Choroid plexus epithelial cell (primary cell): Measurements from ENCODE around the gene GJA3.
A peak's percentile ranks its signal among the peaks of the same experiment; 100 is the strongest.

Experiments
- DNase-seq: peaks from one replicate; pipeline ENCODE4 v3.0.0-alpha.2; 2010; ENCODE audit warnings: low read depth
- H3K4me3 ChIP-seq: 2 replicates; pipeline ENCODE4 v1.5.1; 2011; ENCODE audit warnings: low read depth, mild to moderate bottlenecking, control low read depth, low read length, moderate library complexity
- TF ChIP-seq, protein P1 (sequence below): conservative IDR thresholded peaks from 2 replicates; pipeline ENCODE4 v1.5.1; 2011; ENCODE audit warnings: low read depth, mild to moderate bottlenecking, control low read depth, inconsistent platforms, low read length, moderate library complexity

The GJA3 gene

GRCh38 chr13:20105161-20105689 lies 55.6 kb downstream of the GJA3 start:
- DNase-seq = no peak
- no peak overlapping the region for H3K4me3 ChIP-seq
- TF ChIP-seq, protein P1, sequence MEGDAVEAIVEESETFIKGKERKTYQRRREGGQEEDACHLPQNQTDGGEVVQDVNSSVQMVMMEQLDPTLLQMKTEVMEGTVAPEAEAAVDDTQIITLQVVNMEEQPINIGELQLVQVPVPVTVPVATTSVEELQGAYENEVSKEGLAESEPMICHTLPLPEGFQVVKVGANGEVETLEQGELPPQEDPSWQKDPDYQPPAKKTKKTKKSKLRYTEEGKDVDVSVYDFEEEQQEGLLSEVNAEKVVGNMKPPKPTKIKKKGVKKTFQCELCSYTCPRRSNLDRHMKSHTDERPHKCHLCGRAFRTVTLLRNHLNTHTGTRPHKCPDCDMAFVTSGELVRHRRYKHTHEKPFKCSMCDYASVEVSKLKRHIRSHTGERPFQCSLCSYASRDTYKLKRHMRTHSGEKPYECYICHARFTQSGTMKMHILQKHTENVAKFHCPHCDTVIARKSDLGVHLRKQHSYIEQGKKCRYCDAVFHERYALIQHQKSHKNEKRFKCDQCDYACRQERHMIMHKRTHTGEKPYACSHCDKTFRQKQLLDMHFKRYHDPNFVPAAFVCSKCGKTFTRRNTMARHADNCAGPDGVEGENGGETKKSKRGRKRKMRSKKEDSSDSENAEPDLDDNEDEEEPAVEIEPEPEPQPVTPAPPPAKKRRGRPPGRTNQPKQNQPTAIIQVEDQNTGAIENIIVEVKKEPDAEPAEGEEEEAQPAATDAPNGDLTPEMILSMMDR = no peak

GRCh38 chr13:20102525-20103180 lies 58.2 kb downstream of the GJA3 start:
- TF ChIP-seq, protein P1 = no peak
- no peak overlapping the region for H3K4me3 ChIP-seq
- DNase-seq = no peak

- TF ChIP-seq, protein P1 = no peak
- no peak for DNase-seq
- H3K4me3 ChIP-seq = no peak overlapping the region
Measured at GRCh38 chr13:20101467-20102316, 59.2 kb downstream of the GJA3 start.

GRCh38 chr13:20099319-20099718 lies 61.5 kb downstream of the GJA3 start:
- TF ChIP-seq, protein P1 = no peak
- no peak overlapping the region for H3K4me3 ChIP-seq
- DNase-seq = no peak

- no peak for DNase-seq
Measured at GRCh38 chr13:20093951-20094350, 66.9 kb downstream of the GJA3 start.

GRCh38 chr13:20090349-20090748 lies 70.5 kb downstream of the GJA3 start:
- no peak for DNase-seq
- no peak overlapping the region for H3K4me3 ChIP-seq
- TF ChIP-seq, protein P1 = peak; percentile 12

More at GRCh38 chr13:20093951-20094350, 66.9 kb downstream of the GJA3 start:
- TF ChIP-seq, protein P1 = no peak
- H3K4me3 ChIP-seq = no peak overlapping the region
